Loucy (cell line): ENCODE data around the gene AGTRAP.

Source experiments
- CTCF ChIP-seq: fragments of 200-600 bp; sonication (generic); conservative IDR thresholded peaks from 2 replicates; pipeline ENCODE4 v1.5.1; 2014; ENCODE audit warnings: mild to moderate bottlenecking, antibody characterized with exemption, low read length
- EZH2phosphoT487 ChIP-seq: fragments of 200-600 bp; IDR thresholded peaks from 2 replicates; pipeline ENCODE4 v1.6.1; 2018; ENCODE audit warnings: antibody characterized with exemption, mild to moderate bottlenecking, moderate library complexity, borderline replicate concordance

- no peak for TF ChIP-seq CTCF
- no peak for TF ChIP-seq EZH2phosphoT487
Measured at GRCh38 chr1:11797525-11798216, 61.7 kb downstream of the AGTRAP start.
